ENCODE measurements around the gene PIK3IP1. TPM values are rescaled to one million over a fixed set of nuclear protein-coding genes. Genes with fewer than 3 reads are reported as not detected.

The PIK3IP1 gene, protein sequence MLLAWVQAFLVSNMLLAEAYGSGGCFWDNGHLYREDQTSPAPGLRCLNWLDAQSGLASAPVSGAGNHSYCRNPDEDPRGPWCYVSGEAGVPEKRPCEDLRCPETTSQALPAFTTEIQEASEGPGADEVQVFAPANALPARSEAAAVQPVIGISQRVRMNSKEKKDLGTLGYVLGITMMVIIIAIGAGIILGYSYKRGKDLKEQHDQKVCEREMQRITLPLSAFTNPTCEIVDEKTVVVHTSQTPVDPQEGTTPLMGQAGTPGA
- total RNA-seq (10 to 100 TPM; 65.9 to 89.2 TPM), polyA plus RNA-seq (ENCODE audit: insufficient read depth, low read depth, low replicate concordance) (42.4 TPM)
- long read RNA-seq, donor 1, transcript PIK3IP1-201 (6 exons, 2,467 nt), result major isoform, 17 of 21 reads
- long read RNA-seq, donor 1, partial matches to known transcripts, result 0 of 21 reads
- long read RNA-seq, donor 1, other reads (novel, unspliced or antisense), result 0 of 21 reads
- long read RNA-seq, donor 2, transcript PIK3IP1-201 (6 exons, 2,467 nt), result major isoform, 18 of 19 reads
- long read RNA-seq, donor 2, partial matches to known transcripts, result 0 of 19 reads
- long read RNA-seq, donor 2, other reads (novel, unspliced or antisense), result 0 of 19 reads

DNA sequence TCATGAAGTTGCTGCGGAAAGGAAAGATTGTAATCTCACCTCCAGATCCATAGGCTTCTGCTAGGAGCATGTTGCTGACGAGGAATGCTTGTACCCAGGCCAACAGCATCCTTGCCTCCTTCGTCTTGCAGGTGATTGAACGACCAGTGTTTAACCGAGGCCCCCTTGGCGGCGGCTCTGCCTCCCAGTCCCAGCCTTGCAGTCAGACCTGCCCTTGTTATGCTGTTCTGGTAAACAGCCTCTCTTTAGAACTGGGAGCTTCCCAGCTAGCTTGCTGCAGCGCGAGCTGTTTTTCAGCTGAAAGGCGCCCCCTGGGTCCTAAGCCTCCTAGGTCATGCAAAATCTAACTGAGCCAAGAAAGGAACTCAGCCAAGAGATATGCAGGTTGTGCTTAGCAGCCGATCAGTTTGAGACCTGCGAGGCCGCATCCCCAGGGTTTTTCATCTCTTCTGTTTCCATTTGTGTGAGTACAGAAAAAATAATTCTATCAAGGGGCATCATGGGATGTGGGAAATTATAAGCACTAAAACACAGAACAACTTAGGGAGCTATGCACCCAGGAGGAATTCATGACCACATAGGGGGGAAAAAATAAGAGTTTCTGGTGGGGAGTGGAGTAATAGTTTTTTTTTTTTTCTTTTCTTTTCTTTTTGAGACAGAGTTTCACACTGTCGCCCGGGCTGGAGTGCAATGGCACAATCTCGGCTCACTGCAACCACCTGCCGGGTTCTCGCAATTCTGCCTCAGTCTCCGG lies at the start of gene PIK3IP1:
TSS of gene PIK3IP1 (minus strand) at position 253 of the 754 bp plus-strand sequence. CDS start at position 109, 144 bp downstream.
- intact Hi-C loops (cut with DNase I; ENCODE audit: low total_unique reads), result no loop called here
- DNase-seq, result peak; percentile 97
- Histone ChIP-seq H3K27ac (peak within 1 kb of the TSS; percentile 98 to 99), H3K4me3 (peak within 1 kb of the TSS; percentile 85 to 94), H3K4me1 (peaks cover 49% of the 10 kb centered on the region), H3K9me3 (no peaks in the 10 kb centered on the region), H3K36me3 (ENCODE audit: low read depth, missing control alignments) (no peaks in the 10 kb centered on the region), H3K27me3 (no peaks in the 10 kb centered on the region)
- TF ChIP-seq, protein P1, sequence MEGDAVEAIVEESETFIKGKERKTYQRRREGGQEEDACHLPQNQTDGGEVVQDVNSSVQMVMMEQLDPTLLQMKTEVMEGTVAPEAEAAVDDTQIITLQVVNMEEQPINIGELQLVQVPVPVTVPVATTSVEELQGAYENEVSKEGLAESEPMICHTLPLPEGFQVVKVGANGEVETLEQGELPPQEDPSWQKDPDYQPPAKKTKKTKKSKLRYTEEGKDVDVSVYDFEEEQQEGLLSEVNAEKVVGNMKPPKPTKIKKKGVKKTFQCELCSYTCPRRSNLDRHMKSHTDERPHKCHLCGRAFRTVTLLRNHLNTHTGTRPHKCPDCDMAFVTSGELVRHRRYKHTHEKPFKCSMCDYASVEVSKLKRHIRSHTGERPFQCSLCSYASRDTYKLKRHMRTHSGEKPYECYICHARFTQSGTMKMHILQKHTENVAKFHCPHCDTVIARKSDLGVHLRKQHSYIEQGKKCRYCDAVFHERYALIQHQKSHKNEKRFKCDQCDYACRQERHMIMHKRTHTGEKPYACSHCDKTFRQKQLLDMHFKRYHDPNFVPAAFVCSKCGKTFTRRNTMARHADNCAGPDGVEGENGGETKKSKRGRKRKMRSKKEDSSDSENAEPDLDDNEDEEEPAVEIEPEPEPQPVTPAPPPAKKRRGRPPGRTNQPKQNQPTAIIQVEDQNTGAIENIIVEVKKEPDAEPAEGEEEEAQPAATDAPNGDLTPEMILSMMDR (IDR thresholded peaks at IDR 0.05), result peak; percentile 34 to 75 (median 57)
- TF ChIP-seq POLR2A (IDR thresholded peaks at IDR 0.05), result peak; percentile 86
- WGBS, 2 donors, result 9 to 11% methylated on average over 19 of the region's 19 CpGs

DNA sequence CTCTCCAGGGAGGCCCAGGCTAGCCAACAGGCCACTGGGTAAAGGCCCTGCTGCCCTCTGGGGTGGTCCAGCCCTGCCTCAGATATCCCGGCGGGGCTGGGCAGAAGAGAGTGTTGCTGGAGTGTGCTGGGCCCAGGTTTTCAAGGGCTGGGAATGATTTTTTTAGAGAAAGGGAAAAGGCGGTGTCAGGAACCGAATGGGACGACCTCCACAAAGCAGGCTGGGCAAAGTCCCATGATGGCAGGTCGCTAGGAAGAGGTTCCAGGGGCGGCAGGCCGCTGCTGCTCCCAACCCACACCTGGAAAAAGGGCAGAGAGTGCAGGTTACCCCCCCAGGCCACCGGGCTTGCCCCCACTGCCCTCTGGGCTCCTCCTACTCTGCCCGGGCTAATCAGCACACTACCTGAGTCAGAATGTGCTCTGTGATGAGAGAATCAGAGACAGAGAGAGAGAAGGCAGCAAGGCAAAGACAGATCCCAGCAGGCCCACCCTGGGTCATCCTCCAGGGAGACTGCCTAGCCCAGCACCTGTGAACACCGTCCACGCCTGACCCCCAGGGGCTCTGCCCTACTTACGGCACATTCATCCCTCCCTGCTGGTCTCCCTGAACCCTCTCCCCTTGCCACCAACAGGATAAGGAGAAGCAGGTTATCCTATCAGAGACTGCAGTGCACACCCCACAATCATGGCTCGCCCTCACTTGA lies 49.2 kb upstream of the PIK3IP1 start:
- intact Hi-C loops (cut with DNase I; ENCODE audit: low total_unique reads), result no loop called here
- 81% methylated on average over 10 to 14 of the region's 14 CpGs for WGBS, 2 donors
- DNase-seq, result no peak
- peaks cover 34% of the 10 kb centered on the region for H3K4me1 ChIP-seq
- H3K36me3 ChIP-seq (ENCODE audit: low read depth, missing control alignments), result no peaks in the 10 kb centered on the region
- no peaks in the 10 kb centered on the region for H3K27me3 ChIP-seq
- no peak for TF ChIP-seq POLR2A (IDR thresholded peaks at IDR 0.05)
- TF ChIP-seq, protein P1 (IDR thresholded peaks at IDR 0.05), result no peak
- H3K4me3 ChIP-seq, result no peak overlapping the region
- H3K27ac ChIP-seq, result no peak overlapping the region
- H3K9me3 ChIP-seq, result no peaks in the 10 kb centered on the region

DNA sequence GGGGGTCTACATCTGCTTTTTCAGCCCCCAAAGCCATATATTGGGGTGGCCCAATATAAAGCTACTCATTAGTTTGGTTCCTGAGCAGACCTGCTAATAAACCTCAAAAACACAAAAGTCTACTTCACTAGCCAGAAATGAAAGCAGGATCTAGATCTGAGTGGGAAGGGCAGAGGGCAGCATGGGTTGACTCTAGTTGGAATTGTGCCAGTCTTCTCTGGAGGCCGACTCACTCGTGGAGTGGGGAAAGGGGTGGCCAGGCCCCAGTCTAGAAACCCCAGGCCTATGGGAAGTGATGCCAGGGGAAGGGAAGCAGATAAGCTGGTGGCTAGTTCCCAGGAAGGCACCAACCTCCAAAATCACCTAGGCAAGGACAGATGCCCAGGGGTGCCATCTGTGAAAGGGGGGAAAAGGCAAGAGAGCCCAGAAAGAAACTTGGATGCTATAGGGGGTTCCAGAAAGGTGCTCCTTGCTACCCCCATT lies 48.5 kb upstream of the PIK3IP1 start:
- H3K27ac ChIP-seq, result no peak overlapping the region
- intact Hi-C loops (cut with DNase I; ENCODE audit: low total_unique reads), result no loop called here
- no peaks in the 10 kb centered on the region for H3K36me3 ChIP-seq (ENCODE audit: low read depth, missing control alignments)
- TF ChIP-seq, protein P1 (IDR thresholded peaks at IDR 0.05), result no peak
- no peak for TF ChIP-seq POLR2A (IDR thresholded peaks at IDR 0.05)
- no peaks in the 10 kb centered on the region for H3K27me3 ChIP-seq
- H3K9me3 ChIP-seq, result no peaks in the 10 kb centered on the region
- no peak overlapping the region for H3K4me3 ChIP-seq
- 20 to 32% methylated on average over 2 of the region's 2 CpGs for WGBS, 2 donors
- no peak for DNase-seq
- H3K4me1 ChIP-seq, result peaks cover 34% of the 10 kb centered on the region

DNA sequence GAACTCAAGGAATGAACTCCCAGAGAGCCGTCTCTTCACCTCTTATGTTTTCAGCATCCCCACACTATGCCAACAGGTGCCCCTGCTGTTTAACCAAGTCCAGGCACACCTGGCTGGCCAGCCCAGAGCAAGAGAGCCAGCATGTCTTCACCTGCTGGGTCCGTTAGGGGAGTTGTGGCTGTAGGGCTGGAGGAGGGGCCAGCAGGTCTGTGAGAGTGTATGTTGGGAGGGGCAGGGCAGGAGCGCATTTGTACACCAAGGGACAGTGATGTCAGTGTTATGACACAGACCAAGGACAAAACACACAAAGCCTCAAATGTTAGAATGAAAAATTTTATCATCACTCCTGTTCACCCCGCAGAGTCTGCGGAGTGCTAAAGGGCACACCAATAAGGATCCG lies 48.1 kb upstream of the PIK3IP1 start:
- DNase-seq, result no peak
- no peaks in the 10 kb centered on the region for H3K9me3 ChIP-seq
- intact Hi-C loops (cut with DNase I; ENCODE audit: low total_unique reads), result no loop called here
- no peak overlapping the region for H3K4me3 ChIP-seq
- H3K27ac ChIP-seq, result no peak overlapping the region
- 63 to 78% methylated on average over 6 of the region's 6 CpGs for WGBS, 2 donors
- H3K36me3 ChIP-seq (ENCODE audit: low read depth, missing control alignments), result no peaks in the 10 kb centered on the region
- H3K4me1 ChIP-seq, result peaks cover 34% of the 10 kb centered on the region
- TF ChIP-seq, protein P1 (IDR thresholded peaks at IDR 0.05), result no peak
- no peak for TF ChIP-seq POLR2A (IDR thresholded peaks at IDR 0.05)
- no peaks in the 10 kb centered on the region for H3K27me3 ChIP-seq
